OCI-LY7 (cell line): ENCODE data around the gene PRDX1. TPM values are rescaled to one million over a fixed set of nuclear protein-coding genes. Genes with fewer than 3 reads are reported as not detected.
A peak's percentile ranks its signal among the peaks of the same experiment; 100 is the strongest.

ENCODE experiments used
- BruUV-seq: library from RNA; stranded (reverse); fragments of 400-500 nt; replicated peaks from 2 replicates; lab custom pipeline; 2021; lab: Mats Ljungman, UMichigan
- CTCF ChIA-PET: fragments of 300-600 bp; sonication (Branson Sonifier 250); formaldehyde crosslinking; loops from one replicate; lab custom pipeline; 2022; ENCODE audit warnings: antibody characterized with exemption; ENCODE audit not compliant: unreplicated experiment; lab: Charles Lee
- POLR2A ChIA-PET: fragments of 300-600 bp; sonication (Branson Sonifier 250); formaldehyde crosslinking; loops from one replicate; lab custom pipeline; 2022; ENCODE audit warnings: antibody characterized with exemption; lab: Charles Lee
- DNase-seq: peaks from one replicate; pipeline ENCODE4 v3.0.0-alpha.2; 2015; ENCODE audit warnings: low spot score
- H2AFZ ChIP-seq: fragments of 200-600 bp; sonication (generic), shearing (Covaris generic); 2 replicates; pipeline ENCODE4 v1.6.1; 2014; ENCODE audit warnings: mild to moderate bottlenecking, antibody characterized with exemption, low read length, moderate library complexity
- H3K27ac ChIP-seq: fragments of 200-600 bp; sonication (generic); 2 replicates; pipeline ENCODE4 v1.5.1; 2014; ENCODE audit warnings: mixed run types, low read depth, mild to moderate bottlenecking, moderate library complexity, low read length, inconsistent platforms; ENCODE audit not compliant: poor library complexity, severe bottlenecking
- H3K36me3 ChIP-seq: fragments of 200-600 bp; sonication (generic); 2 replicates; pipeline ENCODE4 v1.6.1; 2014; ENCODE audit warnings: mild to moderate bottlenecking, antibody characterized with exemption, low read length, moderate library complexity, mixed read lengths; ENCODE audit not compliant: insufficient read depth
- H3K4me1 ChIP-seq: fragments of 200-600 bp; sonication (generic); 2 replicates; pipeline ENCODE4 v1.5.1; 2014; ENCODE audit warnings: mild to moderate bottlenecking, low read length; ENCODE audit not compliant: insufficient read depth, poor library complexity, severe bottlenecking
- H3K4me2 ChIP-seq: fragments of 200-600 bp; sonication (generic); 2 replicates; pipeline ENCODE4 v1.6.1; 2014; ENCODE audit warnings: mild to moderate bottlenecking, low read length
- H3K4me3 ChIP-seq: fragments of 200-600 bp; sonication (generic); 2 replicates; pipeline ENCODE4 v1.5.1; 2014; ENCODE audit warnings: mild to moderate bottlenecking, low read depth, low read length; ENCODE audit not compliant: poor library complexity, severe bottlenecking
- H3K79me2 ChIP-seq: fragments of 200-600 bp; sonication (generic); 2 replicates; pipeline ENCODE4 v1.6.1; 2016; ENCODE audit warnings: low read depth, mild to moderate bottlenecking, low read length, moderate library complexity, mixed read lengths; ENCODE audit not compliant: insufficient read depth
- H3K9me2 ChIP-seq: fragments of 200-600 bp; sonication (generic); 2 replicates; pipeline ENCODE4 v1.6.1; 2016; ENCODE audit warnings: mild to moderate bottlenecking, low read length, mixed read lengths; ENCODE audit not compliant: insufficient read depth
- H3K9me3 ChIP-seq: fragments of 200-600 bp; sonication (generic); 2 replicates; pipeline ENCODE4 v1.6.1; 2014; ENCODE audit warnings: mild to moderate bottlenecking, mixed run types, low read length, mixed read lengths
- H4K20me1 ChIP-seq: fragments of 200-600 bp; sonication (generic); 2 replicates; pipeline ENCODE4 v1.6.1; 2014; ENCODE audit warnings: mild to moderate bottlenecking, antibody characterized with exemption, low read length, moderate library complexity, mixed read lengths; ENCODE audit not compliant: insufficient read depth
- EZH2phosphoT487 ChIP-seq: fragments of 200-600 bp; sonication (generic); IDR thresholded peaks from 2 replicates; pipeline ENCODE4 v1.6.1; 2018; ENCODE audit warnings: low read depth, borderline replicate concordance, mild to moderate bottlenecking, mixed run types, antibody characterized with exemption, low read length, moderate library complexity, mixed read lengths
- intact Hi-C: fragments of 100-400 bp; cut with micrococcal nuclease; formaldehyde crosslinking; loops from one replicate; pipeline ENCODE4 v1.10.0; 2022; ENCODE audit not compliant: unreplicated experiment
- total RNA-seq, 2 experiments: library from RNA; depleted of rRNA in 1 of 2; stranded (reverse); fragments of >200 nt in 1 of 2; shearing (Covaris generic) in 1 of 2; gene quantifications; 2 replicates each; pipeline ENCODE4 v1.2.3, GENCODE V29; 2014 to 2022
- TF ChIP-seq, protein P1 (sequence below): fragments of 200-600 bp; sonication (generic); conservative IDR thresholded peaks from 2 replicates; pipeline ENCODE4 v1.5.1; 2014; ENCODE audit warnings: mild to moderate bottlenecking, antibody characterized with exemption, low read length, moderate library complexity, mixed read lengths

The PRDX1 gene
- total RNA-seq, 2 experiments from 2014 or later = 814 to 851 TPM

DNA sequence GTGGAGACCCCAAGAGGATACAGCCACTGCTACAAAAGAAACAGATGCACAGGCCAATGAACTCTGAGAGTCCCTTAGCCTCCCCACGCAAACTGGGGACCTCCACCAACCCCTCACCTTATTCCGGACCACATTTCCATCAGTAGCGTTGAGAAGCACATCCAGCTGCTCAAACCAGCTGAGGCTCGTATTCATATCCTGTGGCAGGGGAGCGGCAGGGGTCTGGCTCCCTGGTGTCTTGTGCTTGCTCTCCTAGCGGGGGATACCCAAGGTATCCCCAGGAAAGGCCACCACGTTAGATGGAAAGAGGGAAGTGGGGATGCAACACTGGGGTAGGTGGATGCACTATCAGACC is 22.3 kb downstream of the PRDX1 start:
- DNase-seq = peak; percentile 59
- H3K4me2 ChIP-seq = peak overlapping the region; percentile 100
- peak overlapping the region; percentile 86 for H3K4me3 ChIP-seq
- H3K79me2 ChIP-seq = peaks cover 8% of the 10 kb centered on the region; the same call in 1 of the 2 replicates
- ChIA-PET POLR2A (interaction anchor here (0.5 to 4.0 kb wide), 11 partner anchors 8 to 782 kb away, joined by 3 to 22 read pairs (median 5); partner anchors contain the start of genes MUTYH, PRDX1, TESK2 and TOE1), CTCF (interaction anchor here (1.0 to 2.6 kb wide), 5 partner anchors 8 to 159 kb away, joined by 3 to 12 read pairs (median 5); partner anchors contain the start of genes MUTYH, TESK2 and TOE1)
- peaks cover 21% of the 10 kb centered on the region for H3K4me1 ChIP-seq
- TF ChIP-seq EZH2phosphoT487 = no peak
- TF ChIP-seq, protein P1, sequence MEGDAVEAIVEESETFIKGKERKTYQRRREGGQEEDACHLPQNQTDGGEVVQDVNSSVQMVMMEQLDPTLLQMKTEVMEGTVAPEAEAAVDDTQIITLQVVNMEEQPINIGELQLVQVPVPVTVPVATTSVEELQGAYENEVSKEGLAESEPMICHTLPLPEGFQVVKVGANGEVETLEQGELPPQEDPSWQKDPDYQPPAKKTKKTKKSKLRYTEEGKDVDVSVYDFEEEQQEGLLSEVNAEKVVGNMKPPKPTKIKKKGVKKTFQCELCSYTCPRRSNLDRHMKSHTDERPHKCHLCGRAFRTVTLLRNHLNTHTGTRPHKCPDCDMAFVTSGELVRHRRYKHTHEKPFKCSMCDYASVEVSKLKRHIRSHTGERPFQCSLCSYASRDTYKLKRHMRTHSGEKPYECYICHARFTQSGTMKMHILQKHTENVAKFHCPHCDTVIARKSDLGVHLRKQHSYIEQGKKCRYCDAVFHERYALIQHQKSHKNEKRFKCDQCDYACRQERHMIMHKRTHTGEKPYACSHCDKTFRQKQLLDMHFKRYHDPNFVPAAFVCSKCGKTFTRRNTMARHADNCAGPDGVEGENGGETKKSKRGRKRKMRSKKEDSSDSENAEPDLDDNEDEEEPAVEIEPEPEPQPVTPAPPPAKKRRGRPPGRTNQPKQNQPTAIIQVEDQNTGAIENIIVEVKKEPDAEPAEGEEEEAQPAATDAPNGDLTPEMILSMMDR = no peak
- H3K9me2 ChIP-seq = no peaks in the 10 kb centered on the region
- H4K20me1 ChIP-seq = no peaks in the 10 kb centered on the region
- H3K9me3 ChIP-seq = no peaks in the 10 kb centered on the region
- peak overlapping the region; percentile 54 for H3K27ac ChIP-seq
- TSS peak; percentile 84 for BruUV-seq
- no peaks in the 10 kb centered on the region; the same call in 1 of the 2 replicates for H3K36me3 ChIP-seq
- H2AFZ ChIP-seq = peak overlapping the region; percentile 98
- intact Hi-C loops = loop anchor here (10.0 kb wide), 1 partner anchor 765 kb away; the partner anchor contains the start of genes KIF2C and RNU5D-1

DNA sequence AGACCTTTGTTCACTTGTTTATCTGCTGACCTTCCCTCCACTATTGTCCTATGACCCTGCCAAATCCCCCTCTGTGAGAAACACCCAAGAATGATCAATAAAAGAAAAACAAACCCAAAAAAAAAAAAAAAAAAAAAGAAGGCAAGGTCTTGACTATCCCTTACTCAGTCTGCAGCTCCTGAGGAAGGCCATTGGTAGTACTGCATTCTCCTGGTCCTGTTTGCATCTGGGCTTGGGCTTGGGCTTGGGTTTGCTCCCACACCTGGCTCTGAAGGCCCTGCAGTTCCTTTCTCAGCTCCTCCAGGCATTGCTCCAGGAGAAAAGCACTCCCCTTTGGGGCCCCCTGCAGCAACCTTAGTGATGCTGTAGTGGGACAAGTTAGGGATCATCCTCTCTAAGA is 23.4 kb downstream of the PRDX1 start:
- no peaks in the 10 kb centered on the region for H3K9me3 ChIP-seq
- H3K4me1 ChIP-seq = peaks cover 24% of the 10 kb centered on the region
- CTCF ChIA-PET = no interaction called here
- no peak for DNase-seq
- intact Hi-C loops = loop anchor here (10.0 kb wide), 1 partner anchor 763 kb away; the partner anchor contains the start of genes KIF2C and RNU5D-1
- TF ChIP-seq, protein P1 = no peak
- no peak for TF ChIP-seq EZH2phosphoT487
- no peaks in the 10 kb centered on the region; the same call in 1 of the 2 replicates for H3K36me3 ChIP-seq
- H3K4me3 ChIP-seq = peak overlapping the region; percentile 86
- POLR2A ChIA-PET = interaction anchor here (0.6 to 4.0 kb wide), 2 partner anchors 158 to 172 kb away, joined by 5 to 22 read pairs; partner anchors contain the start of genes HPDL, MUTYH and TOE1
- H3K4me2 ChIP-seq = peak overlapping the region; percentile 100
- H4K20me1 ChIP-seq = no peaks in the 10 kb centered on the region
- H3K27ac ChIP-seq = no peak overlapping the region
- H3K79me2 ChIP-seq = peaks cover 8% of the 10 kb centered on the region; the same call in 1 of the 2 replicates
- H2AFZ ChIP-seq = no peak overlapping the region
- no peaks in the 10 kb centered on the region for H3K9me2 ChIP-seq
- no TSS peak for BruUV-seq
